A204.1 (cell line): ENCODE measurements around the gene PLOD3.

Experiments used
- FAIRE-seq: peaks from 2 replicates; lab custom pipeline; 2012; peaks lifted over from hg19 to GRCh38; lab: Jason Lieb, UNC

PLOD3 gene

GRCh38 chr7:101238226-101239182 lies 21.1 kb upstream of the PLOD3 start:
- no peak for FAIRE-seq

- FAIRE-seq, result no peak
These were observed 20.1 kb upstream of the PLOD3 start, which contains the start of gene CLDN15 for GRCh38 chr7:101237206-101238067. Gene CLDN15 (minus strand): TSS chr7:101237802. CDS start chr7:101237581, 221 bp downstream.

GRCh38 chr7:101236292-101236835 lies 19.0 kb upstream of the PLOD3 start:
- no peak for FAIRE-seq

- FAIRE-seq, result no peak
These were observed 18.1 kb upstream of the PLOD3 start for GRCh38 chr7:101235522-101235921.

GRCh38 chr7:101235050-101235449 lies 17.7 kb upstream of the PLOD3 start:
- no peak for FAIRE-seq

- no peak for FAIRE-seq
These were observed 17.3 kb upstream of the PLOD3 start for GRCh38 chr7:101234636-101235035.

- no peak for FAIRE-seq
These were observed 16.6 kb upstream of the PLOD3 start for GRCh38 chr7:101233907-101234547.

GRCh38 chr7:101232141-101232850 lies 14.9 kb upstream of the PLOD3 start:
- no peak for FAIRE-seq

GRCh38 chr7:101231644-101232043 lies 14.3 kb upstream of the PLOD3 start:
- FAIRE-seq, result no peak

- FAIRE-seq, result no peak
These were observed 9.3 kb upstream of the PLOD3 start for GRCh38 chr7:101226721-101227120.

- no peak for FAIRE-seq
These were observed 8.3 kb upstream of the PLOD3 start for GRCh38 chr7:101225650-101226049.

- no peak for FAIRE-seq
These were observed 6.1 kb upstream of the PLOD3 start for GRCh38 chr7:101223528-101223927.

- no peak for FAIRE-seq
These were observed 5.0 kb upstream of the PLOD3 start for GRCh38 chr7:101222275-101222830.

- FAIRE-seq, result no peak
These were observed 2.9 kb upstream of the PLOD3 start for GRCh38 chr7:101220295-101220694.

GRCh38 chr7:101218236-101219125 lies 1.1 kb upstream of the PLOD3 start:
- no peak for FAIRE-seq

- FAIRE-seq, result no peak
These were observed 457 bp downstream of the PLOD3 start for GRCh38 chr7:101216860-101217387.

GRCh38 chr7:101216001-101216859 lies 1.2 kb downstream of the PLOD3 start:
- no peak for FAIRE-seq

GRCh38 chr7:101212014-101212413 lies 5.4 kb downstream of the PLOD3 start:
- no peak for FAIRE-seq

- FAIRE-seq, result no peak
These were observed 5.9 kb downstream of the PLOD3 start for GRCh38 chr7:101211501-101211900.
